ENCODE results near the gene ADAMTS14. TPM values are rescaled to one million over a fixed set of nuclear protein-coding genes. Genes with fewer than 3 reads are reported as not detected.

ADAMTS14 gene, protein sequence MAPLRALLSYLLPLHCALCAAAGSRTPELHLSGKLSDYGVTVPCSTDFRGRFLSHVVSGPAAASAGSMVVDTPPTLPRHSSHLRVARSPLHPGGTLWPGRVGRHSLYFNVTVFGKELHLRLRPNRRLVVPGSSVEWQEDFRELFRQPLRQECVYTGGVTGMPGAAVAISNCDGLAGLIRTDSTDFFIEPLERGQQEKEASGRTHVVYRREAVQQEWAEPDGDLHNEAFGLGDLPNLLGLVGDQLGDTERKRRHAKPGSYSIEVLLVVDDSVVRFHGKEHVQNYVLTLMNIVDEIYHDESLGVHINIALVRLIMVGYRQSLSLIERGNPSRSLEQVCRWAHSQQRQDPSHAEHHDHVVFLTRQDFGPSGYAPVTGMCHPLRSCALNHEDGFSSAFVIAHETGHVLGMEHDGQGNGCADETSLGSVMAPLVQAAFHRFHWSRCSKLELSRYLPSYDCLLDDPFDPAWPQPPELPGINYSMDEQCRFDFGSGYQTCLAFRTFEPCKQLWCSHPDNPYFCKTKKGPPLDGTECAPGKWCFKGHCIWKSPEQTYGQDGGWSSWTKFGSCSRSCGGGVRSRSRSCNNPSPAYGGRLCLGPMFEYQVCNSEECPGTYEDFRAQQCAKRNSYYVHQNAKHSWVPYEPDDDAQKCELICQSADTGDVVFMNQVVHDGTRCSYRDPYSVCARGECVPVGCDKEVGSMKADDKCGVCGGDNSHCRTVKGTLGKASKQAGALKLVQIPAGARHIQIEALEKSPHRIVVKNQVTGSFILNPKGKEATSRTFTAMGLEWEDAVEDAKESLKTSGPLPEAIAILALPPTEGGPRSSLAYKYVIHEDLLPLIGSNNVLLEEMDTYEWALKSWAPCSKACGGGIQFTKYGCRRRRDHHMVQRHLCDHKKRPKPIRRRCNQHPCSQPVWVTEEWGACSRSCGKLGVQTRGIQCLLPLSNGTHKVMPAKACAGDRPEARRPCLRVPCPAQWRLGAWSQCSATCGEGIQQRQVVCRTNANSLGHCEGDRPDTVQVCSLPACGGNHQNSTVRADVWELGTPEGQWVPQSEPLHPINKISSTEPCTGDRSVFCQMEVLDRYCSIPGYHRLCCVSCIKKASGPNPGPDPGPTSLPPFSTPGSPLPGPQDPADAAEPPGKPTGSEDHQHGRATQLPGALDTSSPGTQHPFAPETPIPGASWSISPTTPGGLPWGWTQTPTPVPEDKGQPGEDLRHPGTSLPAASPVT
- 0.12 to 0.24 TPM (median 0.16 TPM) in 5 replicates for total RNA-seq (2022; extraction: Qiagen RNA extraction)

DNA sequence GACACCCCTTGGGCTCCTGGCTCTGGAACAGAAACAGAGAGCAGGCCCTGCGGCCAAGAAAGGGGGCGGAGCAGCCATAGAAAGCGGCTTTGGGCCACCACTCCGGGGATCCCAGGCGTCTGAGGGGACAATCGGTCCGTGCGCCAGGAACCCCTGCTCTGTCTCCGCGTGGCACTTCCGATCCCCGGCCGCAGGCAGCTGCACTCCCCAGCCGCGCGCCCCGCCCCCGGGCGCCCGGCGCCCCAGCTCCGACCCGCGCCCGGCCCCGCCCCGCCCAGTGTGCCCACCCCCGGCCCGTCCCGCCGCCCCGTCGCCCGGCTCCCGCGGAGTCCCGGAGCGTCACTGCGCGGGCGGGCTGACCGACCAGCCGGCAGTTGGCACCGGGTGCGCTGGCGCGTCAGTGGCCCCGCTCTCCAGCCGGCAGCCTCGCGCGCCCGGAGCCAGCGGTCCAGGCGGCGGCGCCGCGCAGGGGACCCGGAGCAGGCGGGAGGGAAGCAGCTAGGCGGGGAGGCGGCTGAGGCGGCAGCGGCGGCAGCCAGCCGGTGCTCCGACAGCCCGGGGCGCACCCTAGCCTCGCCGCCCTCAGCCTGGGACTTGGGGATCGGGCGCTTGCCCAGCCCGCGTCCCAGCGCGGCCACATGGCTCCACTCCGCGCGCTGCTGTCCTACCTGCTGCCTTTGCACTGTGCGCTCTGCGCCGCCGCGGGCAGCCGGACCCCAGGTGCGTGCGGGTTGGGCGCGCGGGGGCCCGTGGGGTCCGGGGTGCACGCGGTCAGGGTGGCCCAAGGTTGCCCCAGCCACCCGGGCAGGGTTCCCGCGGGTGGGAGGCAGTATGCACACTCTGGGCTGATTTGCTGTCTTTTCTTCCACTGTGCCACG is at the start of gene ADAMTS14:
ADAMTS14 (plus strand) TSS at position 342 of the 878 bp plus-strand sequence; CDS start at position 639, 297 bp downstream.

GRCh38 chr10:70785190-70785589 is 112.9 kb downstream of the ADAMTS14 start, which contains the start of gene TBATA:
Gene TBATA, minus strand, starts transcription at chr10:70785377. Its CDS starts 1,998 bp downstream, at chr10:70783379.

Other genes starting within 250 kb of the ADAMTS14 start
- gene NODAL, start 230.8 kb upstream of the ADAMTS14 start, total RNA-seq (2022; extraction: Qiagen RNA extraction): not detected in 5 replicates
- gene PALD1, start 193.7 kb upstream of the ADAMTS14 start, total RNA-seq (2022; extraction: Qiagen RNA extraction): 5.1 to 7.0 TPM (median 6.9 TPM) in 5 replicates
- 0.03 TPM in 1 of 5 replicates, not detected in the others for gene PRF1, start 69.8 kb upstream of the ADAMTS14 start, total RNA-seq (2022; extraction: Qiagen RNA extraction)
- gene TBATA, start 112.9 kb downstream of the ADAMTS14 start, total RNA-seq (2022; extraction: Qiagen RNA extraction): not detected in 5 replicates
- 24.8 to 41.0 TPM (median 27.0 TPM) in 5 replicates for gene SGPL1, start 143.4 kb downstream of the ADAMTS14 start, total RNA-seq (2022; extraction: Qiagen RNA extraction)
- 188 to 259 TPM (median 238 TPM) in 5 replicates for gene PCBD1, start 216.1 kb downstream of the ADAMTS14 start, total RNA-seq (2022; extraction: Qiagen RNA extraction)